ENCODE measurements around the gene UBE3C. TPM values are rescaled to one million over a fixed set of nuclear protein-coding genes. Genes with fewer than 3 reads are reported as not detected.

UBE3C gene
- total and polyA plus RNA-seq, 9 of the 15 experiments (the other 6 are each of a cell fraction or from before 2014, with no cell fraction given) = 9.6 to 91.7 (median 75.4) TPM

- TF ChIP-seq ZNF592 (IDR thresholded peaks at IDR 0.05) (peak; percentile 96), ZC3H11A (IDR thresholded peaks at IDR 0.05; ENCODE audit: low read depth, low read length) (no peak), ZNF24 (IDR thresholded peaks at IDR 0.05) (no peak), SMAD4 (CRISPR knock-in tag; conservative IDR thresholded peaks at IDR 0.05) (0 out of 2 replicates have a peak, but pooled peaks have one; percentile 57), HMGN3 (IDR thresholded peaks at IDR 0.05; ENCODE audit: borderline replicate concordance, extremely low read depth, insufficient read length, low read depth, low read length) (no peak), FOS (IDR thresholded peaks at IDR 0.05; ENCODE audit: extremely low read depth, insufficient read length) (no peak), ID3 (CRISPR knock-in tag; IDR thresholded peaks at IDR 0.05) (no peak; the same call in 1 of the 2 replicates), ID3 (tag; IDR thresholded peaks at IDR 0.05) (peak; percentile 94), MEF2D (tag; conservative IDR thresholded peaks at IDR 0.05; ENCODE audit: low read depth) (peak; percentile 77), ZNF75A (CRISPR knock-in tag; IDR thresholded peaks at IDR 0.05) (no peak), TCFL5 (CRISPR knock-in tag; conservative IDR thresholded peaks at IDR 0.05) (no peak), XRCC4 (IDR thresholded peaks at IDR 0.05; ENCODE audit: extremely low read depth, insufficient read depth, insufficient read length) (no peak), BRCA1 (IDR thresholded peaks at IDR 0.05) (no peak), BRCA1 (CRISPR knock-in tag; IDR thresholded peaks at IDR 0.05) (no peak), TEAD2 (tag; IDR thresholded peaks at IDR 0.05) (no peak), PTTG1 (tag; IDR thresholded peaks at IDR 0.05; ENCODE audit: low read depth) (peak; percentile 81; the same call in 1 of the 2 replicates), ATF4 (CRISPR knock-in tag; IDR thresholded peaks at IDR 0.05) (no peak), DLX4 (CRISPR knock-in tag; IDR thresholded peaks at IDR 0.05) (no peak), HDAC8 (tag; IDR thresholded peaks at IDR 0.05) (peak; percentile 92), KLF13 (tag; IDR thresholded peaks at IDR 0.05; ENCODE audit: borderline replicate concordance, low read depth) (peak; percentile 77), KLF6 (CRISPR knock-in tag; IDR thresholded peaks at IDR 0.05; ENCODE audit: borderline replicate concordance) (no peak; the same call in 1 of the 2 replicates), KLF1 (tag; IDR thresholded peaks at IDR 0.05) (peak; percentile 67; the same call in 1 of the 2 replicates)
Measured at GRCh38 chr7:157310676-157311185, 172.0 kb downstream of the UBE3C start (continued).

All from K562 (cell line).